Left forelimb (tissue), 1 donor: Measurements from ENCODE around the gene CELA1.

Experiments
- DNase-seq: peaks from one replicate; pipeline ENCODE4 v3.0.0-alpha.2; 2018; ENCODE audit warnings: low spot score

Gene CELA1

DNA sequence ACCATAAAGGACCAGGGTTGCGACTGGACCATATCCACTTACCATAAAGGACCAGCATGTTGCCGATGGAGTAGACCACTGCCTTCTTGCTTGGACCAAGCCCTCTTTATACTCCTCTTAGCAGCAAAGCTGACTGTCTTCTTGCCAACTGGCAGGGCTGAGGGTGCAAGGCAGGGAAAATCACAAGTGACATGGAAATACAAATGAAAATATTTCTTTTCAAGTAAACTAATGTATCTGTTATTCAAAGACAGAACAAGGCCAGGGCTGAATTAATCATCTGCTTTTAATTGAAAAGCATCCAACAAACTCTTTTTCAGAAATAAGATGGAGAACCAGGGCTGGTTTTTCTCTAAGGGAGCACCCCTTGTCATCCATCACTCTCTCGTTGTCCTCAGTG lies at the start of gene CELA1:
Gene CELA1 (minus strand): TSS at position 99 of the 400 bp plus-strand sequence. CDS start 41 bp downstream, at position 58.
- DNase-seq = no peak

GRCh38 chr12:51395283-51396230 lies 49.1 kb upstream of the CELA1 start:
- DNase-seq = no peak

DNA sequence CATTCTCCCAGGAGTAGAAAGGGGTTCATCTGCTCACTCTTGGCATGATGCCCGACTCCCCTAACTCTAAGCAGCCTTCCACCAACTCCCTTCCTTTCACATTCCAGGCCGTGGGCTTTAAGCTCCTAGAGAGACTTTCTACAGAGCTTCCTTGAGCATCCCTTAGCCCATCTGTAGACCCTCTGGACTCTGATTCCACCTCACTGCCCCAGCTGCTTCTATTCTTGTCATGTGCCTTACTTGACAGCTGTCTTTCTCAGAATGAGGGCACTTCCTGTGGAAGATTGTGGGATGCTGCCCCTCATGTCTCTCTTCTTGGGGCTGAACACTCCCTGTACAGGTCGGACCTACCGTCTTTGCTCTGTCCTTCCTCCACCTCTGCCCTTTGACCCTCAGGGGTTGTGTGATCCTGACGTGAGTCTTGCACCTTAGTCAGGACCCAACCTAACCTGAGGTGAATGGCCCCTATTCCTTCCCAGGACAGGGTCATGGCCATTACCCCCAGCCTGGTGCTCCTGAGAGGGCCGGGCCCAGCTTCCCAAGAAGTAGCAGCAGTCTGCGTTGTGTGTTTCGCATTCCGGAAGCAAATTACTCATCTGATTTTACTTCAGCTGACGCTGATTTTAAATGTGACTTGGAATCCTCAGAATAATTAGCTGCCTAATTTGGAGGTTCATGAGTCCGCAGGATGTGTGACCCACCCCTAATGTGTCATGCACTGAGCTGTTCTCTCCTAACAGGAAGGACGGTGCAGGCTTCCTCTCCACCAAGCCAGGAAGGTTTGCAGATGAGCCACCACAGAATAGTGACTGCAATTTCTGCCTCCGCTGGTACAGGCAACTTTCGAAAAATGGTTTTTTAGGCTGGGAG lies 47.4 kb upstream of the CELA1 start:
- no peak for DNase-seq

DNA sequence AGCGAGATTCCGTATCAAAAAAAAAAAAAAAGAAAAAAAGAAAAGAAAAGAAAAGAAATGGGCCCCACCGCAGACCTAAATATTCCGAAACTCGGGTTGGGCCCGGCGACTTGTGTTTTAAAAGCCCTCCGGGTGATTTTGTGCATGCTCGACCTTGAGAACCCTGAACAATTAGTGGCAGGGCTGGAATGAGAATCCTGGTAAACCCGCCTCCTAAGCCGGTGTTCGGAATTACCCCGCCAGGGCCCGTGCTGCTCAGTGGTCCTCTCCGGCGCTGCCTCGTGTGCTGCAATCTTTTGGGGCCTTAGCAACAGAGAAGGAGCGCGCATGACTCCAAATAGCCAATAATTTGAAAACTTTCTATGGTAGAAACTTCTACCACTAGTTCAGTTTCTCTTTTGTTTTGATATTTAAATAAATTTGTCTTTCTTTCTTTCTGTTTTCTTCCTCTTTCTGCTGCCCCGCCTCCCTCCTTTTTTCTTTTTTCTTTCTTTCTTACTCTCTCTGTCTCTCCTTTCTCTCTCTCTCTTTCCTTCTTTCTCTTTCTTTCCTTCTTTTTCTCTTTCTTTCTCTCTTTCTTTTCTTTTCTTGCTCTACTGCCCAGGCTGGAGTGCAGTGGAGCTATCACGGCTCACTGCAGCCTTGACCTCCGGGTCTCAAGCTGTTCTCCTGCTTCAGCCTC lies 46.2 kb upstream of the CELA1 start:
- no peak for DNase-seq

DNA sequence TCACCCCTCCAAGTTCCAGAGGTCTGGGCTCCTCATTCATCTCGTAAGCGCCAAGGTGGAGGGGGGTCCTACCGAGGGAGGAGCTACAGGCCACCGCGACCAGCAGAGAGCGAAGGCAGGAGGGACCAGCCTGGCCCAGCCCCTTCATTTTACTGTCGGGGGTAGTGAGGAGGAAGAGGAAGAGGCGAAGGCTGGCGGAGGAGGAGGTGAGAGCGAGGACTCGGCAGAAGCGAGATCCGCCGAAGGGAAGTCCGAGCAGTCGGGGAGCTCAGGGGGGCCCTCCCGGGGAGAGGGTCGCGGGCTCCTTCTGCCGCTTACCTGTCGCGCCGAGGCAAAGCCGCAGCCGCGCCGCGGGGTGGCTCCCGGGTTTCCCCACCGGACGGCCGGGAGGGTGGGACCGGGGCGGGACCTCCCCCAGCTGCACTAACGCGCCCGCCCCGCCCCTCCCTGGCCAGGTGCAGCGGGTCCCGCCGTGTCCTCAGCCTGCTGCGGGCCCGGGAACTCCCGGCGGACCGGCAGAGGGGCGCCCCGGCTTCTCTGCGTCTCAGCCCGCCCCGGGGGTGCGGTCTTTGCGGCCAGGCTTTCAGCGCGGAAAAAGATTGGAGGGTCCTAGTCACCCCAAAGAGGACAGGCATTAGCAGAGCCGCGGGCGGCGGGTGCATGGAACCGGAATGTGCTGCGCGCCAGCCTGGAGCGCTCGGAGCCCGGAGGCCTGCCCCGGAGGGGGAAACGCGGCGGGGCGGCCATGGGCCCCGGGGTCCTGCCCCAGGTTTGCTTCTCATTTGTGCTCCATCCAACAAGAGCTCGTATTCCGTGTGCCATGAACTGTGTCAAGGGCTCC lies 45.0 kb upstream of the CELA1 start, which contains the start of gene GALNT6:
Gene GALNT6 (minus strand): TSS at position 124 of the 841 bp plus-strand sequence. CDS start 11,625 bp downstream, outside the sequence.
- no peak for DNase-seq

GRCh38 chr12:51390891-51391282 lies 44.4 kb upstream of the CELA1 start:
- no peak for DNase-seq

- DNase-seq = no peak
Observed at GRCh38 chr12:51390457-51390856, 44.0 kb upstream of the CELA1 start.

DNA sequence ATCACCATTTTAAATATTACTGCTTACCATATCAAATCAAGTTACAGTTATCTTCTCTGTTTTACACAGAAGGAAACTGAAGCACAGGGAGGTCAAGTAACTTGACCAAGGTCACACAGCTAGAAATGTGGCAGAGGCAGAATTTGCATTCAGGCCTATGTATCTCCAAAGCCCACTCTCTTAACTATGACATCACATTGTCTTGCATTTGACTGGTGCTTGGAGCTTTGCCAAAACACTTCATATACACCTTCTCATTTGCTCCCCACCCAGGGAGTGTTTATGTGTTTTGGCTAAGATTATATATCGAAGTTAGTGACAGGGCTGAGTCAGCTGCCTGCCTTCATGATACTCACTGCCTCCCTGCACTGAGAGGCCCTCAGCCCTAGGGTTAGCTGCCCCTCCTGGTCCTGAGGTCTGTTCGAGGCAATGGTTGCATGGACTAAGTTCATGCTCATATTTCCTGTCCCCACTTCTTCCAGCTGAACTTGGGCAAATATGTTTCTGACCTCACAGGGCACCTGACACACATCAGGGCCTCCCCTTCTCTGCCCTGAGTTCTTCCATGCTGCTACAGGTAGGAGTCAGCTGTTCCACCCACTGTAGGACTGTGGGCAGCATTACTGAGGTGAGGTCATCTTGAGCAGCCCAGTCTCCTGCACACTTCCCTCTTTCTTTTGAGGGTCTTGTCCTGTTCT lies 43.0 kb upstream of the CELA1 start:
- DNase-seq = no peak

DNA sequence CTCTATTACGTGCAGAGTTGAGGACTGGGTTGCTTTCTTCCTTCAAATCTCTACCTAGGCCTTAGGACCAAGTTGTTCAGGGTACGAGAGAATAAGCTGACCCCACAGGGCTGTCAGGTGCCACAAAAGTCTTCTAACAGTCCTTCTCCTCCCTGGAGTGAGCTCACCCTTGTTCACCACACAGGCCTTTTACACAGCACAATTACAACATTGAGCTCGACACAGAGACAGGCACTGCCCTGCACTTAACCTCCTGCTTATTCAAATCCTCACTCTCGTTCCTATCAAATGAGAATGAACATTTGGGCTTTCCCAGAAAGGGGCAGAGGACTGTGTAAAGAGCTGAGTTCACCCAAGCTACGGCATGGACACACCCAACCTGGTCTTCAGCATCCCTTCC lies 42.4 kb upstream of the CELA1 start:
- DNase-seq = no peak

DNA sequence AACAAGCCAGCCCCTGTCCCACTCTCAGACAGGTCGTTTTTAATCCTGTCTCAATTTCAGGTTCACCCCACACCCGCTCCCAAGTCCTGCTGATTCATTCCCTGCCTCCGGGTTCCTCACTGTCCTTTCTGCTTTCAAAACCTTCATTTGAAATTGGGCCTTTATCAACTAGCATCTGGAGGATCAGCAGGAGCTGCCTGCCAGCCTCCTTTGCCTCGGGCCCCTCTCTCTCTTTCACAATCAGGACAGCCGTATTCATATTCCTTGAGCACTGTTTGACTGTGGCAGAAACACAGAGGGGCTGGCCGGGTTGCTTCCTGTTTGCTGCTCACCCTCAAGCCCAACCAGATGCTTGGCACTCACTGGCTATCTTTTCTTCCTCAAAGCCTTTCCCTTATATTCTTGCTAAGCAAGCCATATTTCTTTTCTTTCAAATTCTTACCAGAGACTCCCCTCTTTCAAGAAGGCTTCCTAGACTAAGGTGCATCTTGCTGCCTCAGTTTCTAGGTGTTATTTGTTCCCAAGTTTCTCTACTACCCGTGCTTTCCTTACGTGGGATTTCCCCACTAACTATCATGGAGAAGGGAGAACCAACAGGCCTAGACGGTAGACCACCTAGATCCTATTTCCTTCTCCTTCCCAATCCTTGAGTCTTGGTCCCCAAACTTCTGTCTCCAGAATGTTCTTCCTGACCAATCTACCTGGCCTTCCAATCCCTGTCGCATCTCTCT lies 41.8 kb upstream of the CELA1 start:
- no peak for DNase-seq

GRCh38 chr12:51386351-51386750 lies 39.9 kb upstream of the CELA1 start:
- no peak for DNase-seq

GRCh38 chr12:51383269-51383905 lies 36.9 kb upstream of the CELA1 start:
- no peak for DNase-seq

GRCh38 chr12:51382173-51382572 lies 35.7 kb upstream of the CELA1 start:
- no peak for DNase-seq

- no peak for DNase-seq
Observed at GRCh38 chr12:51381226-51382079, 35.0 kb upstream of the CELA1 start.

GRCh38 chr12:51379571-51379970 lies 33.1 kb upstream of the CELA1 start:
- DNase-seq = no peak

GRCh38 chr12:51378749-51379148 lies 32.3 kb upstream of the CELA1 start:
- no peak for DNase-seq

- DNase-seq = no peak
Observed at GRCh38 chr12:51377099-51377984, 30.9 kb upstream of the CELA1 start.
